GM21515 (cell line): ENCODE data around the gene GRIK4.

Source experiments
- ATAC-seq: cut with Tn5 transposase; IDR thresholded peaks from one replicate; pipeline ENCODE4 v1.9.1; 2021; ENCODE audit not compliant: unreplicated experiment

GRIK4 gene

GRCh38 chr11:120509346-120510053 lies 2.0 kb upstream of the GRIK4 start:
- no peak for ATAC-seq

GRCh38 chr11:120510406-120511115 lies 987 bp upstream of the GRIK4 start:
- ATAC-seq = no peak

- ATAC-seq = no peak
Observed at GRCh38 chr11:120511820-120512738, 531 bp downstream of the GRIK4 start.

GRCh38 chr11:120512739-120513435 lies 1.3 kb downstream of the GRIK4 start:
- ATAC-seq = no peak

- no peak for ATAC-seq
Observed at GRCh38 chr11:120513436-120514315, 2.1 kb downstream of the GRIK4 start.

GRCh38 chr11:120514541-120515121 lies 3.1 kb downstream of the GRIK4 start:
- ATAC-seq = no peak

GRCh38 chr11:120515186-120515723 lies 3.7 kb downstream of the GRIK4 start:
- ATAC-seq = no peak

- ATAC-seq = no peak
Observed at GRCh38 chr11:120516461-120517389, 5.2 kb downstream of the GRIK4 start.

- ATAC-seq = no peak
Observed at GRCh38 chr11:120517390-120517761, 5.8 kb downstream of the GRIK4 start.

- no peak for ATAC-seq
Observed at GRCh38 chr11:120517801-120518291, 6.3 kb downstream of the GRIK4 start.

- no peak for ATAC-seq
Observed at GRCh38 chr11:120518356-120518755, 6.8 kb downstream of the GRIK4 start.

- no peak for ATAC-seq
Observed at GRCh38 chr11:120519474-120519873, 7.9 kb downstream of the GRIK4 start.

- ATAC-seq = no peak
Observed at GRCh38 chr11:120520091-120520822, 8.7 kb downstream of the GRIK4 start.

GRCh38 chr11:120521176-120521575 lies 9.6 kb downstream of the GRIK4 start:
- no peak for ATAC-seq

GRCh38 chr11:120522021-120522420 lies 10.5 kb downstream of the GRIK4 start:
- ATAC-seq = no peak

GRCh38 chr11:120522736-120523135 lies 11.2 kb downstream of the GRIK4 start:
- no peak for ATAC-seq

- ATAC-seq = no peak
Observed at GRCh38 chr11:120523196-120523595, 11.6 kb downstream of the GRIK4 start.
